ENCODE measurements around the gene ZCCHC13. TPM values are rescaled to one million over a fixed set of nuclear protein-coding genes. Genes with fewer than 3 reads are reported as not detected.

The ZCCHC13 gene
- total and polyA plus RNA-seq, 2 of the 8 experiments (the other 6 are each of a cell fraction or from before 2014, with no cell fraction given) = not detected

- Histone ChIP-seq H3K36me3 (ENCODE audit: control insufficient read depth in 2 of 4, insufficient read depth in 4 of 4, low read length in 3 of 4) (no peaks in the 10 kb centered on the region), H3K4me1 (replicated peaks in 1 of 4; ENCODE audit: control insufficient read depth in 3 of 4, insufficient read depth in 4 of 4, low read length in 3 of 4) (no peaks in the 10 kb centered on the region), H3K27ac (ENCODE audit: low read depth, low read length) (no peak overlapping the region), H2BK20ac (ENCODE audit: low read length) (no peak overlapping the region), H3K18ac (ENCODE audit: extremely low read depth, low read length) (no peak overlapping the region), H3K4me3 (ENCODE audit: extremely low read depth in 1 of 4, insufficient read depth in 2 of 4, low read depth in 3 of 4, low read length in 4 of 4) (no peak overlapping the region), H4K8ac (ENCODE audit: extremely low read depth, insufficient read depth, low read length) (no peak overlapping the region), H3K9me3 (ENCODE audit: insufficient read depth in 2 of 2, low read depth in 1 of 2, low read length in 1 of 2) (no peaks in the 10 kb centered on the region), H4K5ac (ENCODE audit: insufficient read length, low read depth, low read length) (no peak overlapping the region), H2BK15ac (ENCODE audit: low read length) (no peak overlapping the region), H3K56ac (replicated peaks; ENCODE audit: insufficient read length, low read depth, low read length) (no peak overlapping the region), H2BK120ac (replicated peaks; ENCODE audit: low read depth, low read length) (no peak overlapping the region), H2AFZ (ENCODE audit: low read length) (no peak overlapping the region), H2AK5ac (ENCODE audit: low read depth, low read length) (no peak overlapping the region), H2BK5ac (ENCODE audit: low read depth, low read length) (no peak overlapping the region), H3K23me2 (ENCODE audit: low read depth, low read length) (no peaks in the 10 kb centered on the region), H3K23ac (ENCODE audit: insufficient read length) (no peak overlapping the region), H2BK12ac (ENCODE audit: low read depth, low read length) (no peak overlapping the region), H3K27me3 (replicated peaks in 1 of 4; ENCODE audit: control insufficient read depth in 3 of 4, extremely low read depth in 1 of 4, insufficient read depth in 3 of 4, low read length in 3 of 4) (no peaks in the 10 kb centered on the region), H3K9ac (replicated peaks in 1 of 4; ENCODE audit: extremely low read depth in 1 of 4, low read depth in 3 of 4, low read length in 3 of 4) (no peak overlapping the region), H3K4me2 (ENCODE audit: insufficient read depth in 1 of 2, low read depth in 2 of 2, low read length in 2 of 2) (no peak overlapping the region), H4K20me1 (replicated peaks in 1 of 2; ENCODE audit: control insufficient read depth in 1 of 2, insufficient read depth in 2 of 2, low read length in 2 of 2) (no peaks in the 10 kb centered on the region), H3K14ac (ENCODE audit: insufficient read length) (no peak overlapping the region), H3K4ac (replicated peaks; ENCODE audit: insufficient read length, low read depth, low read length) (no peak overlapping the region), H4K91ac (replicated peaks; ENCODE audit: insufficient read length, low read length) (no peak overlapping the region), H3K79me2 (ENCODE audit: control insufficient read depth in 1 of 2, insufficient read depth in 2 of 2, low read length in 2 of 2) (no peaks in the 10 kb centered on the region), H3K79me1 (ENCODE audit: low read depth, low read length) (no peaks in the 10 kb centered on the region)
- POLR2A ChIA-PET (ENCODE audit: partially characterized antibody) = no interaction called here
- no peak for TF ChIP-seq CBX8 (IDR thresholded peaks at IDR 0.05; ENCODE audit: borderline replicate concordance, low read depth, low read length)
- no peak for TF ChIP-seq SP1 (IDR thresholded peaks at IDR 0.05; ENCODE audit: low read depth, low read length)
- TF ChIP-seq CEBPB (IDR thresholded peaks at IDR 0.05; ENCODE audit: low read depth, low read length) = no peak
- TF ChIP-seq TCF12 (IDR thresholded peaks at IDR 0.05; ENCODE audit: low read depth, low read length) = no peak
- no peak for TF ChIP-seq SP2 (IDR thresholded peaks at IDR 0.05; ENCODE audit: low read length)
- no peak for TF ChIP-seq SUZ12 (IDR thresholded peaks at IDR 0.05; ENCODE audit: low read length)
- TF ChIP-seq ATF3 (IDR thresholded peaks at IDR 0.05; ENCODE audit: insufficient read depth, low read depth, low read length) = no peak
- no peak for TF ChIP-seq GTF2F1 (IDR thresholded peaks at IDR 0.05; ENCODE audit: borderline replicate concordance, low read depth, low read length)
- TF ChIP-seq YY1 (IDR thresholded peaks at IDR 0.05; ENCODE audit: low read depth, low read length) = no peak
- FAIRE-seq (no peak), DNase-seq (ENCODE audit: low read depth in 1 of 2, low spot score in 2 of 2) (no peak)
- CTCF ChIA-PET (ENCODE audit: partially characterized antibody) = no interaction called here
- WGBS, 2 experiments (ENCODE audit: extremely low coverage in 1 of 2, insufficient coverage in 1 of 2, insufficient read length in 1 of 2, insufficient replicate concordance in 2 of 2, low coverage in 1 of 2, low lambda C conversion rate in 2 of 2, missing lambda C conversion rate in 1 of 2) = 81% methylated on average over 4 of the region's 4 CpGs; no CpG with 5 or more reads in 1 of the 2 experiments
Observed at GRCh38 chrX:74351760-74352159, 47.8 kb downstream of the ZCCHC13 start.
